Breast epithelium (tissue), 3 donors: Measurements from ENCODE around the gene AMMECR1.

Experiments
- CTCF ChIP-seq, 3 donors: fragments of 450-650 bp; IDR thresholded peaks; one replicate each; pipeline ENCODE4 v1.5.1; 2016 to 2017; ENCODE audit warnings: antibody characterized with exemption in 3 of 3, mild to moderate bottlenecking in 3 of 3, moderate library complexity in 3 of 3
- POLR2A ChIP-seq: fragments of 450-650 bp; IDR thresholded peaks from one replicate; pipeline ENCODE4 v1.6.1; 2016; ENCODE audit warnings: antibody characterized with exemption, mild to moderate bottlenecking, moderate library complexity

- TF ChIP-seq POLR2A (no peak), CTCF (IDR thresholded peaks at IDR 0.05) (no peak)
Measured at GRCh38 chrX:110338935-110339334, 21.1 kb upstream of the AMMECR1 start.
